Measurements from ENCODE around the gene YARS2.

DNA sequence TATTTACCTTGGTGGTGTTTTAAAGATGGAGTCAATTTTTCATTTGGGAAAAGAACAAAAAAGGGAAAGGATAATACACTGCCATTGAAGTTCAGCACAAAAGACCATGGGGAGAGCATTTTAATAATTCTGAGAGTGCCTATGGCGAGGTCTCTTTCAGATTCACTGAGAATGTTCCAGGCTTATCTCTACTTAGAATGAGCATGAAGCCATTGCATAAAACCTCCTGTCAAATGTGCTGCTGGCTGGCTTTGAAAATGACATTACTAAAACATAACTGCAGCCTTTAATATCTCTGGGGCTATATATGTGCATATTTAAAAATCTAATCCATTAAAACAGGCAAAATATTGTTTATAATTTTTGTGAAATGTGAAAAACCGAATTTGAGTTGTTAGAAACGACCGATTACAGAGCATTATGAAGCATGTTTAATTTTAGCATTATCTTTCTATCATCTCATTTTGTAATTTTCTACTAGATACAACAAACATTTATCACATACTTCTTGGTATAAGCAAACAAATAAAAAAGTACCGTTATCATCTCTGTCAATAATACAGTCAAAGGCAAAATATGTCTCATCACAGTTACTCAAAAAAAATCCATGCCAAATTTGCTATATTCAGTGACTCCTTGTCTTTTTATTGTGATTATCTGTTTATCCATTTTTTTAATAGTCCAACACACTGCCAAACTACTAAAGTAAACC, 45.7 kb upstream of the YARS2 start:
- TF ChIP-seq, protein P1, sequence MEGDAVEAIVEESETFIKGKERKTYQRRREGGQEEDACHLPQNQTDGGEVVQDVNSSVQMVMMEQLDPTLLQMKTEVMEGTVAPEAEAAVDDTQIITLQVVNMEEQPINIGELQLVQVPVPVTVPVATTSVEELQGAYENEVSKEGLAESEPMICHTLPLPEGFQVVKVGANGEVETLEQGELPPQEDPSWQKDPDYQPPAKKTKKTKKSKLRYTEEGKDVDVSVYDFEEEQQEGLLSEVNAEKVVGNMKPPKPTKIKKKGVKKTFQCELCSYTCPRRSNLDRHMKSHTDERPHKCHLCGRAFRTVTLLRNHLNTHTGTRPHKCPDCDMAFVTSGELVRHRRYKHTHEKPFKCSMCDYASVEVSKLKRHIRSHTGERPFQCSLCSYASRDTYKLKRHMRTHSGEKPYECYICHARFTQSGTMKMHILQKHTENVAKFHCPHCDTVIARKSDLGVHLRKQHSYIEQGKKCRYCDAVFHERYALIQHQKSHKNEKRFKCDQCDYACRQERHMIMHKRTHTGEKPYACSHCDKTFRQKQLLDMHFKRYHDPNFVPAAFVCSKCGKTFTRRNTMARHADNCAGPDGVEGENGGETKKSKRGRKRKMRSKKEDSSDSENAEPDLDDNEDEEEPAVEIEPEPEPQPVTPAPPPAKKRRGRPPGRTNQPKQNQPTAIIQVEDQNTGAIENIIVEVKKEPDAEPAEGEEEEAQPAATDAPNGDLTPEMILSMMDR (IDR thresholded peaks at IDR 0.05) = no peak
- no peak for TF ChIP-seq POLR2A (IDR thresholded peaks at IDR 0.05)

All from thyroid gland (tissue), 4 donors.